Measurements from ENCODE around the gene SCFD2.

The SCFD2 gene

DNA sequence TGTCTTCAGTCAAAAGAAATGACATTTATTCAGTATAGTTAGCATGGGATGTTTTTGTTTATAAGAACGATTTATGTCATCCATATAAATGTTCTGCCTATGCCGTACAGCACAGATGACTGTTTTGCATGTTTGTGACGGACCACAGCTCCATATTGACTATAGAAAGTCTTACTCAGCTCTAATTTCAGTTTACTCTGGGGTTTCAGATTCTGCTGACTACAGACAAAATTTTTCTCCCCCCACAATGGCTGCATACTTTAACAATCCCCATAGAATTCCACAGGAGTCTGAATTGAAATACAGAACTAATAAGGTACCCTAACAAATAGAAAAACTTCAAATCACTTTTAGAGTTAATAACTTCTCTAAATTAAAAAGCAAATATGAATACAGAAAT, 191.0 kb downstream of the SCFD2 start:
- H3K9me3 ChIP-seq (ENCODE audit: control insufficient read depth in 1 of 2, low read length in 2 of 2) = no peaks in the 10 kb centered on the region
- no peaks in the 10 kb centered on the region for H3K27me3 ChIP-seq (ENCODE audit: control insufficient read depth in 1 of 2, insufficient read depth in 2 of 2, low read length in 2 of 2)
- H3K27ac ChIP-seq (ENCODE audit: low read depth, low read length) = no peak overlapping the region
- H3K4me1 ChIP-seq (ENCODE audit: control insufficient read depth in 1 of 2, insufficient read depth in 2 of 2, low read length in 2 of 2) = no peaks in the 10 kb centered on the region
- H3K9ac ChIP-seq (ENCODE audit: low read depth in 1 of 2, low read length in 2 of 2) = no peak overlapping the region
- H3K36me3 ChIP-seq (ENCODE audit: control insufficient read depth in 1 of 2, insufficient read depth in 2 of 2, low read length in 2 of 2) = no peaks in the 10 kb centered on the region
- H3K4me3 ChIP-seq (ENCODE audit: low read depth in 1 of 2, low read length in 2 of 2) = no peak overlapping the region

DNA sequence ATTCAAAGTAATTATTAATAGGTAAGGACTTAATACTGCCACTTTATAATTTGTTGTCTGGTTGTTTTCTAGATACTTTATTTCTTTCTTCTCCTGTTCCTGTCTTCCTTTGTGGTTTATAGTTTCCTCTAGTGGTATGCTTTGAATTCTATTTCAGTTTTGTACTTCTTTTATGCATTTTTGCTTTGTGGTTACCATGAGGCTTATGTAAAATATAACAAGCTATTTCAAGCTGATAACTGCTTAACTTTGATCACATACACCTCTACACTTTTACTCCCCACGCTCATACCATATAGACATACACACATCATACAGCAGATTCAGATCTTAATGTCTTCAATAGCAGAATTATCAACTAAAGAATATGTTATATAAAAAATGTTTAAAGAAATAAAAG, 192.3 kb downstream of the SCFD2 start:
- Histone ChIP-seq H3K36me3 (ENCODE audit: control insufficient read depth in 1 of 2, insufficient read depth in 2 of 2, low read length in 2 of 2) (no peaks in the 10 kb centered on the region), H3K9ac (ENCODE audit: low read depth in 1 of 2, low read length in 2 of 2) (no peak overlapping the region), H3K9me3 (ENCODE audit: control insufficient read depth in 1 of 2, low read length in 2 of 2) (no peaks in the 10 kb centered on the region), H3K27me3 (ENCODE audit: control insufficient read depth in 1 of 2, insufficient read depth in 2 of 2, low read length in 2 of 2) (no peaks in the 10 kb centered on the region), H3K4me1 (ENCODE audit: control insufficient read depth in 1 of 2, insufficient read depth in 2 of 2, low read length in 2 of 2) (no peaks in the 10 kb centered on the region), H3K27ac (ENCODE audit: low read depth, low read length) (no peak overlapping the region), H3K4me3 (ENCODE audit: low read depth in 1 of 2, low read length in 2 of 2) (no peak overlapping the region)

DNA sequence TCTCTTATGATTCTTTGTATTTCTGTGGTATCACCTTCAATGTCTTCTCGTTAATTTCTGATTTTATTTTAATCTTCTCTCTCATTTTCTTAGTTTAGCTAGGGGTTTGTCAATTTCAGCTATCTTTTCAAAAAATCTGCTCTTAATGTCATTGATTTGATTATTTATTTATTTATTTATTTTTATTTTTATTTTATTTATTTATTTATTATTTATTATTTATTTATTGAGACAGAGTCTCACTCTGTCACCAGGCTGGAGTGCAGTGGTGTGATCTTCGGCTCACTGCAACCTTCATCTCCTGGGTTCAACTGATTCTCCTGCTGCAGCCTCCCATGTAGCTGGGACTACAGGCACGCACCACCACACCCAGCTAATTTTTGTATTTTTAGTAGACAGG, 194.1 kb downstream of the SCFD2 start:
- Histone ChIP-seq H3K9me3 (ENCODE audit: control insufficient read depth in 1 of 2, low read length in 2 of 2) (no peaks in the 10 kb centered on the region), H3K9ac (ENCODE audit: low read depth in 1 of 2, low read length in 2 of 2) (no peak overlapping the region), H3K4me1 (ENCODE audit: control insufficient read depth in 1 of 2, insufficient read depth in 2 of 2, low read length in 2 of 2) (no peaks in the 10 kb centered on the region), H3K36me3 (ENCODE audit: control insufficient read depth in 1 of 2, insufficient read depth in 2 of 2, low read length in 2 of 2) (no peaks in the 10 kb centered on the region), H3K27me3 (ENCODE audit: control insufficient read depth in 1 of 2, insufficient read depth in 2 of 2, low read length in 2 of 2) (no peaks in the 10 kb centered on the region), H3K27ac (ENCODE audit: low read depth, low read length) (no peak overlapping the region), H3K4me3 (ENCODE audit: low read depth in 1 of 2, low read length in 2 of 2) (no peak overlapping the region)

DNA sequence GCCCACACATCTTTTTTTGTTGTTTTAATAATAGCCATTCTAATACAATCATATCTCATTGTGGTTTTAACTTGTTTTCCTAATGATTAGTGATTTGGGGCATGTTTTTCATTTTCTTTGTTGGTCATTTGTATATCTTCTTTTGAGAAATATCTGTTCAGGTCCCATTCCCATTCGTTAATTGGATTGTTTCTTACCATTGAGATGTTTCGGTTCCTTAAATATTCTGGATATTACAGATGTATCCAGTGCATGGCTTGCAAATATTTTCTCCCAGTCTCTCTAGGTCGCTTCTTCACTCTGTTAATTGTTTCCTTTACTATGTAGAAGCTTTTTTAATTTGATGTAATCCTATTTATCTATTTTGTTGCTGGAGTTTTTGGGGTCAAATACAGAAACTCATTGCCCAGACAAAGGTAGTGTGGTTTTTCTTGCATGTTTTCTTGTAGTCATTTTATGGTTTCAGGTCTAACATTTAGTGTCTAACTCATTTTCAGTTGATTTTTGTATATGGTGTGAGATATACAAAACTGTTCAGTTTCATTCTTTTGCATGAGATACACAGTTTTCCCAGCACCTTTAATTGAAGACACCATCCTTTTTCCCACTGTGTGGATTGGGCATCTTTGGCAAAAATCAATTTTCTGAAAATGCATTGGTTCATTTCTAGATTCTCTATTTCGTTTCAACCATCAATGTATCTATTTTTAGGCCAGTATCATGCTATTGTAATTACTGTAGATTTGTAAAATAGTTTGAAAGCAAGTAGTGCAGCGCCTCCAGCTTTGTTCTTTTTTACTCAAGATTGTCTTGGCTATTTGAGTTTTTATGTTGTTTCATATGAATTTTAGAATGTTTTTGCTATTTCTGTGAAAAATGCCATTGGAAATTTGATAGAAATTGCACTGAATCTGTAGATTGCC, 195.9 kb downstream of the SCFD2 start:
- Histone ChIP-seq H3K4me3 (ENCODE audit: low read depth in 1 of 2, low read length in 2 of 2) (no peak overlapping the region), H3K27ac (ENCODE audit: low read depth, low read length) (no peak overlapping the region), H3K9ac (ENCODE audit: low read depth in 1 of 2, low read length in 2 of 2) (no peak overlapping the region), H3K36me3 (ENCODE audit: control insufficient read depth in 1 of 2, insufficient read depth in 2 of 2, low read length in 2 of 2) (no peaks in the 10 kb centered on the region), H3K4me1 (ENCODE audit: control insufficient read depth in 1 of 2, insufficient read depth in 2 of 2, low read length in 2 of 2) (no peaks in the 10 kb centered on the region), H3K9me3 (ENCODE audit: control insufficient read depth in 1 of 2, low read length in 2 of 2) (no peaks in the 10 kb centered on the region), H3K27me3 (ENCODE audit: control insufficient read depth in 1 of 2, insufficient read depth in 2 of 2, low read length in 2 of 2) (no peaks in the 10 kb centered on the region)

DNA sequence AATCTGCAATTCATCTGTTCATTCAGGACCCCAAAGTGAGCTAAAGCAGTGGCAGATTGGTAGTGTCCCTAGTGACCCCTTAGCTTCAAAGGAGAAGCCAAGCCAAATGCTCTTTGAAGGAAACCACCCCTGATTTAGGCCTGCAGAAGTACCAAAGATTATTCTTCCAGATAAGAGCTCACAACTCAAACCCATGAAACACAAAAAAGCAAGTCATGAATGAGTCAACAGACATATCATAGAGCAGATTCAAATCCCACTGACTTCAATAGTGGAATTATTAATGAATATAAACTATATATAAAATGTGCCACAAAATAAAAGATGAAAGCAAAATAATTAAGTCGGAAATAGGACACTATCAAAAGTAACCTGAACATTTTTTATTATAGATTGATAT, 197.6 kb downstream of the SCFD2 start:
- H3K4me1 ChIP-seq (ENCODE audit: control insufficient read depth in 1 of 2, insufficient read depth in 2 of 2, low read length in 2 of 2) = no peaks in the 10 kb centered on the region
- no peaks in the 10 kb centered on the region for H3K36me3 ChIP-seq (ENCODE audit: control insufficient read depth in 1 of 2, insufficient read depth in 2 of 2, low read length in 2 of 2)
- no peak overlapping the region for H3K9ac ChIP-seq (ENCODE audit: low read depth in 1 of 2, low read length in 2 of 2)
- H3K27me3 ChIP-seq (ENCODE audit: control insufficient read depth in 1 of 2, insufficient read depth in 2 of 2, low read length in 2 of 2) = no peaks in the 10 kb centered on the region
- H3K4me3 ChIP-seq (ENCODE audit: low read depth in 1 of 2, low read length in 2 of 2) = no peak overlapping the region
- H3K9me3 ChIP-seq (ENCODE audit: control insufficient read depth in 1 of 2, low read length in 2 of 2) = no peaks in the 10 kb centered on the region
- no peak overlapping the region for H3K27ac ChIP-seq (ENCODE audit: low read depth, low read length)

DNA sequence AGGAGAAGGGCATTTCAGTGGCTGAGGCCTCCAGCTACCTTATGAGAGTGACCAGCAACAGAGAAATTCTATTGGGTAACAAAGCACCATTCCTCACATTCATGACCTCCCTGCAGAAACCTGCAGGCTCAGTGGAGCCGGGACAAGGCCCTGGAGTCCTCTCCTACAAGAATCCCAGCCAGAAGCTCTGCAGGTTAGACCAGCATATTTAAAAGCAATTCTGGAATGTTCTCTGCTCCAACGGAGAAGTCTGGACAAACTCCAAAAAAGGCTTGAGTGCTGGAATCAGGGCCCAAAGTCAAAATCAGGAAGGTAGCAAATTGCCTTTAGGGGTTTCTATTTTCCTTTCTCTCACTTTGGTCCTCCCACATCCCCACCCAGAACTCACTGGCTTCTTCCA, 202.9 kb downstream of the SCFD2 start:
- no peaks in the 10 kb centered on the region for H3K27me3 ChIP-seq (ENCODE audit: control insufficient read depth in 1 of 2, insufficient read depth in 2 of 2, low read length in 2 of 2)
- no peak overlapping the region for H3K9ac ChIP-seq (ENCODE audit: low read depth in 1 of 2, low read length in 2 of 2)
- H3K4me1 ChIP-seq (ENCODE audit: control insufficient read depth in 1 of 2, insufficient read depth in 2 of 2, low read length in 2 of 2) = no peaks in the 10 kb centered on the region
- H3K27ac ChIP-seq (ENCODE audit: low read depth, low read length) = no peak overlapping the region
- H3K9me3 ChIP-seq (ENCODE audit: control insufficient read depth in 1 of 2, low read length in 2 of 2) = no peaks in the 10 kb centered on the region
- H3K4me3 ChIP-seq (ENCODE audit: low read depth in 1 of 2, low read length in 2 of 2) = no peak overlapping the region
- H3K36me3 ChIP-seq (ENCODE audit: control insufficient read depth in 1 of 2, insufficient read depth in 2 of 2, low read length in 2 of 2) = no peaks in the 10 kb centered on the region

DNA sequence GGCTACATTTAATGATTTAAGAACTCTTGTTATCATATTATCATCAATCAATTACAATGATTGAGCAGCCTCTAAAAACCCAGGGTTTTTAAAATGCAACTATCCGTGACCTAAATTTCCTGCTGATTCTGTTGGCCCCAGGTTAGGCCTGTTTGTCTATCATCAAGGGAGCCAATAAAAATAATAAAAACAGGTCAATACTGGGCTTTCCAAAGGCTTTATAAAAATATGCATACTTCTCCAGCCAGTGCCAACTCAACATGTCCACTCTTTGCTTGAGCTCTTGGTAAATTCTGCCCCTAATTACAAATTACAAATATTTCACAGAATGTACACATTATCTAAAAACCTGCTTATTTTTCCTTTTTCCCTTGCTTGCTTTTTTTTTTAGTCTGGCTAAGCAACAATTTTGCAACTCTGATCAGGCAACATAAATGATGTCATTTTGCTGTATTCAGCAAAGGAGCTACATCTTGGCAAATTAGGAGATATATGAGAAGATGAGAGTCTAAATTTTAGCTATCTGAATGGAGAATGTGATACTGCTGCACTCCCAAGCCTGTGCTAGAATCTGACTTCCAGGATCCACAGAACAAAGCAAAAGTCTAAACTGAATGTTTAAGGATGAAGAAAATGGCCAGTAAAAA, 204.0 kb downstream of the SCFD2 start:
- no peak overlapping the region for H3K4me3 ChIP-seq (ENCODE audit: low read depth in 1 of 2, low read length in 2 of 2)
- H3K36me3 ChIP-seq (ENCODE audit: control insufficient read depth in 1 of 2, insufficient read depth in 2 of 2, low read length in 2 of 2) = no peaks in the 10 kb centered on the region
- no peak overlapping the region for H3K27ac ChIP-seq (ENCODE audit: low read depth, low read length)
- H3K27me3 ChIP-seq (ENCODE audit: control insufficient read depth in 1 of 2, insufficient read depth in 2 of 2, low read length in 2 of 2) = no peaks in the 10 kb centered on the region
- H3K9me3 ChIP-seq (ENCODE audit: control insufficient read depth in 1 of 2, low read length in 2 of 2) = no peaks in the 10 kb centered on the region
- no peak overlapping the region for H3K9ac ChIP-seq (ENCODE audit: low read depth in 1 of 2, low read length in 2 of 2)
- H3K4me1 ChIP-seq (ENCODE audit: control insufficient read depth in 1 of 2, insufficient read depth in 2 of 2, low read length in 2 of 2) = no peaks in the 10 kb centered on the region

DNA sequence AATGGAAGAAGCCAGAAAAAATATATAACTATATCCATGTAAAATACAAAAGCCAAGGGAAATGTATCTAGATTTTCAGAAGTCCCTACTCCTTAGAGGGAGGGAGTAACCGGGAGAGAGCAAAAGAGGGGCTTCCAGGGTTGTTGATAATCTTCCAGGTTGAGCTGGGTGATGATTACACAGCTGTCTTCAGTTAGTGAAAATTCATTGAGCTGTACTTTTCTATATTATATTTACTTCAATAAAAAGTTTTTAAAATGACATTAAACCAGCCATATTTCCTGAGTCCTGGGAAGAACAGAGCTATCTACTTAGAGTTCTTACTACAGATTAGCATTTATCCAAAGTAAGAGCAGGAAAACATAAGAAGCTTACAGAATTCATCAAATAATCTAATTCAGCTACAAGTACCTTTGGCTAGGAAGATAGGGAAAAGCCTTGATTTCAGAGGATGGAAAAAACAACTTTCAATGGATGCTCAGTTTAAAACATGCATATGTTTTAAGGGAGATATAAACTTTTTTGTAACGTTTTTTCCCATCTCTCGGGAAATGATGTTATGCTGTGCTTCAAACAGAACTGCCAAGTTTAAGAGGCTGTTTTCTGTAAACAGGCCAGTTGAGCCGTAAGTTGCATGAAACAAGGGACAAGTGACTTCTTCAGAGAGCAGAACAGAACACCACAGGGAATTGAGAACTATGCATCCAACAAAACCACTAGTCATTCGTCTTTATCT, 204.6 kb downstream of the SCFD2 start:
- H3K36me3 ChIP-seq (ENCODE audit: control insufficient read depth in 1 of 2, insufficient read depth in 2 of 2, low read length in 2 of 2) = no peaks in the 10 kb centered on the region
- no peaks in the 10 kb centered on the region for H3K4me1 ChIP-seq (ENCODE audit: control insufficient read depth in 1 of 2, insufficient read depth in 2 of 2, low read length in 2 of 2)
- no peaks in the 10 kb centered on the region for H3K27me3 ChIP-seq (ENCODE audit: control insufficient read depth in 1 of 2, insufficient read depth in 2 of 2, low read length in 2 of 2)
- no peak overlapping the region for H3K4me3 ChIP-seq (ENCODE audit: low read depth in 1 of 2, low read length in 2 of 2)
- H3K27ac ChIP-seq (ENCODE audit: low read depth, low read length) = no peak overlapping the region
- H3K9ac ChIP-seq (ENCODE audit: low read depth in 1 of 2, low read length in 2 of 2) = no peak overlapping the region
- no peaks in the 10 kb centered on the region for H3K9me3 ChIP-seq (ENCODE audit: control insufficient read depth in 1 of 2, low read length in 2 of 2)

DNA sequence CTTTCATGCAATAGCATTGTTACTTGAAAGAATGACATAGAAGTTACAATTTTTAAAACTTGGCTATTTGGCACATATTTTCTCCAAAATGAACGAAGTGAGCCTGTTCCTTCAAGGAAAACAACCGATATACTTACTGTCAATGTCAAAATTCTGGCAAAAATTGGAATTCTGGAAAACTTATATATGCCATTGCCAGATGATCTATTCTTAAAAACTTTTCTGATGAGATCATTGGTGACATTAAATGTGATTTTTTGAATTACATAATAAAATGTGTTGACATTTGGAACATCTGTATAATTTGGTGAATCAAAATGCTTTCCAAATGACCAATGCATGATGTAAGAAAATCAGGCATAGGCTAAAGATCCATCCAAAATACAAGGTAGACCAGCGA, 209.0 kb downstream of the SCFD2 start:
- Histone ChIP-seq H3K36me3 (ENCODE audit: control insufficient read depth in 1 of 2, insufficient read depth in 2 of 2, low read length in 2 of 2) (no peaks in the 10 kb centered on the region), H3K27me3 (ENCODE audit: control insufficient read depth in 1 of 2, insufficient read depth in 2 of 2, low read length in 2 of 2) (no peaks in the 10 kb centered on the region), H3K9me3 (ENCODE audit: control insufficient read depth in 1 of 2, low read length in 2 of 2) (peaks cover 4 to 7% of the 10 kb centered on the region in 2 donors), H3K27ac (ENCODE audit: low read depth, low read length) (no peak overlapping the region), H3K4me1 (ENCODE audit: control insufficient read depth in 1 of 2, insufficient read depth in 2 of 2, low read length in 2 of 2) (no peaks in the 10 kb centered on the region), H3K4me3 (ENCODE audit: low read depth in 1 of 2, low read length in 2 of 2) (no peak overlapping the region), H3K9ac (ENCODE audit: low read depth in 1 of 2, low read length in 2 of 2) (no peak overlapping the region)

DNA sequence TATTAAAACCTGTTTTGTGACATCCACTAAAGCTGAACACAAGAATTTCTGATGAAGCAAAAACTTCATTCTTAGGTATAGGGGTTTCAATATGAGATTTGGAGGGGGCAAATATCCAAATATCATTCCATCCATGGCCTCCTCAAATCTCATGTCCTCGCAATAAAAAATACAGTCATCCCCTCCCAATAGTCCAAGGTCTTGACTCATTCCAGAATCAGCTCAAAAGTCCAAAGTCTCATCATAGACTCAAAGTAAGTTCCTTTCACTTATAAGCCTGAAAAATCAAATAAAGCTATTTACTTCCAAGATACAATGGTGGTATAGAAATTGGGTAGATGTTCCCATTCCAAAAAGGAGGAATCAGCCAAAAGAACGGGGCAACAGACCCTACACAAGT, 213.4 kb downstream of the SCFD2 start:
- Histone ChIP-seq H3K36me3 (ENCODE audit: control insufficient read depth in 1 of 2, insufficient read depth in 2 of 2, low read length in 2 of 2) (no peaks in the 10 kb centered on the region), H3K9ac (ENCODE audit: low read depth in 1 of 2, low read length in 2 of 2) (no peak overlapping the region), H3K4me1 (ENCODE audit: control insufficient read depth in 1 of 2, insufficient read depth in 2 of 2, low read length in 2 of 2) (peaks cover 0 to 9% of the 10 kb centered on the region in 2 donors), H3K27me3 (ENCODE audit: control insufficient read depth in 1 of 2, insufficient read depth in 2 of 2, low read length in 2 of 2) (no peaks in the 10 kb centered on the region), H3K9me3 (ENCODE audit: control insufficient read depth in 1 of 2, low read length in 2 of 2) (peaks cover 4 to 7% of the 10 kb centered on the region in 2 donors), H3K4me3 (ENCODE audit: low read depth in 1 of 2, low read length in 2 of 2) (no peak overlapping the region), H3K27ac (ENCODE audit: low read depth, low read length) (no peak overlapping the region)

Data from duodenal mucosa (tissue), 2 donors.